ENCODE measurements around the gene TSPAN16. TPM values are rescaled to one million over a fixed set of nuclear protein-coding genes. Genes with fewer than 3 reads are reported as not detected.
"Not testable (repeated sequence)": the region's sequence is repeated elsewhere in the genome, so short reads cannot be mapped to it uniquely, and the experiment has no call there.

The TSPAN16 gene
- total RNA-seq, 1 donor from 2014 or later, result not detected

GRCh38 chr19:11330127-11330526 lies 34.2 kb downstream of the TSPAN16 start:
- no peak for DNase-seq (ENCODE audit: low spot score)
- intact Hi-C loops (cut with micrococcal nuclease), result no loop called here
- no peak overlapping the region for H3K27ac Mint-ChIP-seq
- no peaks in the 10 kb centered on the region for H3K27me3 Mint-ChIP-seq (ENCODE audit: insufficient read depth)
- H3K4me3 Mint-ChIP-seq, result no peak overlapping the region
- no peaks in the 10 kb centered on the region for H3K4me1 Mint-ChIP-seq (ENCODE audit: low read depth)
- H3K36me3 Mint-ChIP-seq (ENCODE audit: low read depth), result peaks cover 9% of the 10 kb centered on the region
- H3K9me3 Mint-ChIP-seq, result no peaks in the 10 kb centered on the region

- DNase-seq (ENCODE audit: low spot score), result no peak
- H3K4me3 Mint-ChIP-seq, result no peak overlapping the region
- H3K27ac Mint-ChIP-seq, result no peak overlapping the region
- intact Hi-C loops (cut with micrococcal nuclease), result no loop called here
- peaks cover 17% of the 10 kb centered on the region for H3K36me3 Mint-ChIP-seq (ENCODE audit: low read depth)
- H3K4me1 Mint-ChIP-seq (ENCODE audit: low read depth), result no peaks in the 10 kb centered on the region
- no peaks in the 10 kb centered on the region for H3K27me3 Mint-ChIP-seq (ENCODE audit: insufficient read depth)
- no peaks in the 10 kb centered on the region for H3K9me3 Mint-ChIP-seq
Measured at GRCh38 chr19:11331502-11331901, 35.5 kb downstream of the TSPAN16 start.

GRCh38 chr19:11332822-11333221 lies 36.9 kb downstream of the TSPAN16 start:
- DNase-seq (ENCODE audit: low spot score), result no peak
- Mint-ChIP-seq H3K36me3 (ENCODE audit: low read depth) (peaks cover 20% of the 10 kb centered on the region), H3K27ac (no peak overlapping the region), H3K27me3 (ENCODE audit: insufficient read depth) (no peaks in the 10 kb centered on the region), H3K9me3 (no peaks in the 10 kb centered on the region), H3K4me1 (ENCODE audit: low read depth) (peaks cover 6% of the 10 kb centered on the region), H3K4me3 (no peak overlapping the region)
- intact Hi-C loops (cut with micrococcal nuclease), result no loop called here

DNA sequence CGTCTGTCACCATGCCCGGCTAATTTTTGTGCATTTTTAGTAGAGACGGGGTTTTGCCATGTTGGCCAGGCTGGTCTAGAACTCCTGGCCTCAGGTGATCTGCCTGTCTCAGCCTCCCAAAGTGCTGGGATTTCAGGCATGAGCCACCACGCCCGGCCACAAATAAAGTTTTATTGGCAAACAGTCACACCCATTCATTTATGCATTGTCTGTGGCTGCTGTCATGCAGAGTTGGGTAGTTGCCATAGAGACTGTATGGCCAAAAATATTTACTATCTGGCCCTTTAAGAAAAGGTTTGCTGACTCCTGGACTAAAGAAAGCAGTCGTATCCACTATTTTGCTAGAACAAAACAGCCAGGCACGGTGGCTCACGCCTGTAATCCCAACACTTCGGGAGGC lies 37.9 kb downstream of the TSPAN16 start:
- H3K27me3 Mint-ChIP-seq (ENCODE audit: insufficient read depth); H3K4me3 Mint-ChIP-seq; intact Hi-C loops (cut with micrococcal nuclease); H3K27ac Mint-ChIP-seq; H3K9me3 Mint-ChIP-seq; DNase-seq (ENCODE audit: low spot score): not testable (repeated sequence)
- Mint-ChIP-seq H3K36me3 (ENCODE audit: low read depth) (peaks cover 20% of the 10 kb centered on the region), H3K4me1 (ENCODE audit: low read depth) (peaks cover 11% of the 10 kb centered on the region)

DNA sequence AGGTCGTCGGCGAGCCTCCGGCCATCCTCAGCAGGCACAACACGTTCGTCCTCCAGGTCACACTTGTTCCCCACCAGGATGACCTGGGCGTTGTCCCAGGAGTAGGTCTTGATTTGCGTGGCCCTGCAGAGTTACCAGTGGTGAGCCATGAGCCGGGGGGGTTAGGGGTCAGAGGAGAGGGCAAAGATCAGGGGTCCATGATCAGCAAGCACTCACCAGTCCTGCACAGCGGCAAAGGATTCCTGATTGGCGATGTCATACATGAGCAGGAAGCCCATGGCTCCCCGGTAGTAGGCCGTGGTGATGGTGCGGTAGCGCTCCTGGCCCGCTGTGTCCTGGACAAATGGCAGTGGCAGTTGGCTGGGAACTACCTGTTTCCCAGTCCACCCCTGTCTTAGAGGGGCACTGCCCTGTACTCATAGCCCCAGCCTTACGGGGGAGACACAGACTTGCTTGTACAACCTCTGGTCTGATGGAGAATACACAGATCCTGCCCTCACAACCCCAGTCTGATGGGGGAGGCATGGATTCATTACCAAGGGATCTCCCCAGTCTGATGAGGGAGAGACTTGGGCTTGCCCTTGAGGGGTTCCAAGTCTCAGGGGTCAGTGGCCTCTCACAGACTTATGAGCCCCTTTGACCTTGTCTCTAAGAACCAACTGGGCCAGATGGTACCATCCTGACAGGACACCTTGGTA lies 39.6 kb downstream of the TSPAN16 start:
- no peak overlapping the region for H3K27ac Mint-ChIP-seq
- H3K9me3 Mint-ChIP-seq, result no peaks in the 10 kb centered on the region
- intact Hi-C loops (cut with micrococcal nuclease), result no loop called here
- no peak overlapping the region for H3K4me3 Mint-ChIP-seq
- peaks cover 17% of the 10 kb centered on the region for H3K4me1 Mint-ChIP-seq (ENCODE audit: low read depth)
- H3K36me3 Mint-ChIP-seq (ENCODE audit: low read depth), result peaks cover 15% of the 10 kb centered on the region
- no peaks in the 10 kb centered on the region for H3K27me3 Mint-ChIP-seq (ENCODE audit: insufficient read depth)
- DNase-seq (ENCODE audit: low spot score), result no peak

- intact Hi-C loops (cut with micrococcal nuclease), result no loop called here
- Mint-ChIP-seq H3K4me3 (no peak overlapping the region), H3K9me3 (no peaks in the 10 kb centered on the region), H3K4me1 (ENCODE audit: low read depth) (peaks cover 17% of the 10 kb centered on the region), H3K36me3 (ENCODE audit: low read depth) (peaks cover 15% of the 10 kb centered on the region), H3K27me3 (ENCODE audit: insufficient read depth) (no peaks in the 10 kb centered on the region), H3K27ac (no peak overlapping the region)
- DNase-seq (ENCODE audit: low spot score), result no peak
Measured at GRCh38 chr19:11337080-11337479, 41.1 kb downstream of the TSPAN16 start.

- Mint-ChIP-seq H3K4me1 (ENCODE audit: low read depth) (peaks cover 17% of the 10 kb centered on the region), H3K27ac (no peak overlapping the region), H3K27me3 (ENCODE audit: insufficient read depth) (no peaks in the 10 kb centered on the region), H3K36me3 (ENCODE audit: low read depth) (peaks cover 12% of the 10 kb centered on the region), H3K9me3 (no peaks in the 10 kb centered on the region), H3K4me3 (no peak overlapping the region)
- DNase-seq (ENCODE audit: low spot score), result no peak
- intact Hi-C loops (cut with micrococcal nuclease), result no loop called here
Measured at GRCh38 chr19:11338121-11338520, 42.2 kb downstream of the TSPAN16 start.

DNA sequence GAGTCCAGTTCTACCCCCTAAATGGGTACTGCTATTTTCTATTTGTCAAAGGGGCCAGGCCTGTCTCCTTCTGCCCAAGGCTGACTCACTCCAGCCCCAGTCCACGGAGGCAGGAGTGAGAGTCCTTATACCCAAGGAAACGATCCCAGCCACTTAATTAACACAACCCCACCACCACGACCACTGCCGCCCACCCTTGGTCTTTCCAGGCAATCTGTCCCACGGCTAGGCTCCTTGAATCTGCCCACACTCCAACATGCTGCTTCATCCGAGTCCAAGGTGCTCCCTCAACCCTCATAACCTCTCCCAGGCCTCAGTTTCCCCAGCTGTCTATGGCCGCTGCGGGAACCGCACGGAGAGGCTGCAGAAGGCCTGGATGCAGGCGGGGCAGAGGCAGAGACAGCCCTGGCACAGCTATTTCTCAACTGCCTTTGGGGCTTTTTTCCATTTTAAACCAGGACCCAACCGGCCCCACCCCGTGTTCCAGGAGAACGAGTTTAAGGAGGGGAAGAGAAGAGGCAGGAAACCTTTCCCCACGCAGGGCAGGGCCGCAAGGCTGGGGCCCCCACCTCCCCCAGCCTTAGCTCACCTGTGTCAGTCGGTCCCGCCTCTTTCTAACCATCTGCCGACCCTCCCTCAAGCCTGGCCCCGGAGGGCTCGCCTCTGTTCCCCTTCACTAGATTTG lies 42.8 kb downstream of the TSPAN16 start:
- intact Hi-C loops (cut with micrococcal nuclease), result loop anchor here (1.0 kb wide), 1 partner anchor 17 kb away; the partner anchor contains the start of gene PLPPR2
- DNase-seq (ENCODE audit: low spot score), result no peak
- Mint-ChIP-seq H3K9me3 (no peaks in the 10 kb centered on the region), H3K36me3 (ENCODE audit: low read depth) (peaks cover 12% of the 10 kb centered on the region), H3K27me3 (ENCODE audit: insufficient read depth) (no peaks in the 10 kb centered on the region), H3K4me1 (ENCODE audit: low read depth) (peaks cover 17% of the 10 kb centered on the region), H3K4me3 (peak overlapping the region; percentile 78), H3K27ac (no peak overlapping the region)

GRCh38 chr19:11339254-11340098 lies 43.5 kb downstream of the TSPAN16 start, which contains the start of gene RAB3D:
Gene RAB3D, minus strand, starts transcription at chr19:11339657. Its CDS starts 2,258 bp downstream, at chr19:11337399.
- Mint-ChIP-seq H3K27ac (no peak within 1 kb of the TSS), H3K4me1 (ENCODE audit: low read depth) (peaks cover 21% of the 10 kb centered on the region), H3K9me3 (no peaks in the 10 kb centered on the region), H3K4me3 (peak within 1 kb of the TSS; percentile 78), H3K36me3 (ENCODE audit: low read depth) (peaks cover 12% of the 10 kb centered on the region), H3K27me3 (ENCODE audit: insufficient read depth) (no peaks in the 10 kb centered on the region)
- DNase-seq (ENCODE audit: low spot score), result peak; percentile 76
- intact Hi-C loops (cut with micrococcal nuclease), result loop anchor here (1.0 kb wide), 1 partner anchor 16 kb away; the partner anchor contains the start of gene PLPPR2

GRCh38 chr19:11340099-11340467 lies 44.1 kb downstream of the TSPAN16 start:
- H3K36me3 Mint-ChIP-seq (ENCODE audit: low read depth), result peaks cover 11% of the 10 kb centered on the region
- H3K27ac Mint-ChIP-seq; DNase-seq (ENCODE audit: low spot score); H3K27me3 Mint-ChIP-seq (ENCODE audit: insufficient read depth); intact Hi-C loops (cut with micrococcal nuclease); H3K9me3 Mint-ChIP-seq: not testable (repeated sequence)
- peak overlapping the region; percentile 78 for H3K4me3 Mint-ChIP-seq
- H3K4me1 Mint-ChIP-seq (ENCODE audit: low read depth), result peaks cover 24% of the 10 kb centered on the region

DNA sequence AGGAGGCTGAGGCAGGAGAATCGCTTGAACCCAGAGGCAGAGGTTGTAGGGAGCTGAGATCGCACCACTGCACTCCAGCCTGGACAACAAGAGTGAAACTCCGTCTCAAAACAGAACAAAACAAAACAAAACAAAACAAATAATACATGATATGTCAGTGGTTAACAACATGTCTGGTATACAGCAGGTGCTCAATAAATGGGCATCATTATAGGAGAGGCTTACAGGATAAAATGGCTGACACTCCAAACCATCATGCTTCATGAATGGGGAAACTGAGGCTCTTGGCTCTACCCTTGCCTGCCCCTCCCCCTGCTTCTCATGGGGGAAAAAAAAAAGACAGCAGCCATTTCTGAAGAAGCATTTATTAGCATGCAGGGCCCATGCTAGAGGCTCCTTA lies 46.5 kb downstream of the TSPAN16 start:
- Mint-ChIP-seq H3K4me1 (ENCODE audit: low read depth) (peaks cover 38% of the 10 kb centered on the region), H3K9me3 (no peaks in the 10 kb centered on the region), H3K36me3 (ENCODE audit: low read depth) (no peaks in the 10 kb centered on the region), H3K27ac (no peak overlapping the region), H3K27me3 (ENCODE audit: insufficient read depth) (no peaks in the 10 kb centered on the region), H3K4me3 (no peak overlapping the region)
- DNase-seq (ENCODE audit: low spot score), result no peak
- intact Hi-C loops (cut with micrococcal nuclease), result no loop called here

DNA sequence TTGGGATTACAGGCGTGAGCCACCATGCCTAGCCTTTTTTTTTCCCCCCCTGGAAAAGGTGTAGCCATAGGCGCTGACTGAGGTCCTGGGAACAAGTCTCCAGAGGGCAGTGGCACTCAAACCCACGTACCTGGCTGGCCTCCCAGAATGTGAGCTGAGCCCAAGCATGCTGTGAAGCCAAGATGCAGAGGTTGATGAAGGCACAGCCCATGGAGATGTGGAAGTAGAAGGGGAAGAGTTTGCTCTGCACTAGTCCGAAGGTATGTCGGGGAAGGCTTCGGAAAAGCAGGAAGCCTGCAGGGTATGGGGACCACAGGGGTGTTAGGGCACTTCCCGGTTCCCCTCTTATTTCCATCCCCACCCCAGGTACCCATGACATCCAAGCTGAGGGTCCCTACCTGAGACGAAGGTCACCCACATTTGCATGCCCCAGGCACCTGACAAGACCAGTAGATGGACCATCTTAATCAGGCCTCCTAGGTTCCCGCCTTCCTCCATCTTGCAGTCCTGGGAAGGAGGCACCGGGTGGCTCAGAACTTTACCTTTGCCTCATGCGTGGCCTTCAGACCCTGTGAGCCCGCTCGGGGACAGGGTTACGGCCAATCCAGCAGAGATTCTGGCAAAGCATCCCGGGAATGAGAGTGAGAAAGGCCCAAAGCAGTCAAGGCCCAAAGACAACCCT lies 49.3 kb downstream of the TSPAN16 start:
- Mint-ChIP-seq H3K27me3 (ENCODE audit: insufficient read depth) (no peaks in the 10 kb centered on the region), H3K27ac (peak overlapping the region; percentile 93), H3K4me1 (ENCODE audit: low read depth) (peaks cover 28% of the 10 kb centered on the region), H3K36me3 (ENCODE audit: low read depth) (peaks cover 5% of the 10 kb centered on the region), H3K4me3 (peak overlapping the region; percentile 89), H3K9me3 (peaks cover 10% of the 10 kb centered on the region)
- no peak for DNase-seq (ENCODE audit: low spot score)
- intact Hi-C loops (cut with micrococcal nuclease), result loop anchor here (5.0 kb wide), 1 partner anchor 53 kb away; no protein-coding TSS in a partner anchor

Measured in activated T-helper 1 cell treated with anti-CD3 and anti-CD28 coated beads, Interleukin-12 subunit alpha, Interleukin-12 subunit beta, Interleukin-2, Interleukin-4 antibody, amounts not matched to agents 30 ng/mL and 10 ng/mL and 1 ng/mL, durations not matched to agents 14 hours and 24 hours and 36 hours (primary cell).